Measurements from ENCODE around the gene MAPK1IP1L. TPM values are rescaled to one million over a fixed set of nuclear protein-coding genes. Genes with fewer than 3 reads are reported as not detected.
A peak's percentile ranks its signal among the peaks of the same experiment; 100 is the strongest.

Gene MAPK1IP1L
- total and polyA plus RNA-seq, 9 donors = 35.6 to 130 (median 75.6) TPM

DNA sequence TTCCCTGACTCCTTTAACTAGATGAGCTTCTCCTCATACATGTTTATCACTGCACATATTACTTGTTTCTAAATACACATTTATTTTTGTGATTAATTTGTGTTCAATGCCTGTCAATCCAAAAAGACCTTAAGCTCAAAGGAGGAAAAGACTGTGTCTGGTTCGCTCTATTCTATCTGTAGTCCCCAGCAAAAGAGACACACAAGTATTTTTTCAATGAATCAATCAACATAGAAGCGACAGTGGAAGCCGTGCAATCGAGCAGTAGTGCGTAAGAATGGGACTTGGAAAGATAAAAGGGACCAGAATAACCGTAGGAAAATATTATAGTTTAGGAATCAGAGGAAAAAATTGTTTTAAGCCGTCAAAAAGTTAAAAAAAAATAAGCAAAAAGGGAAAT is 25.5 kb upstream of the MAPK1IP1L start:
- peak overlapping the region; percentile 83 for H3K4me3 ChIP-seq
- H3K36me3 ChIP-seq = no peaks in the 10 kb centered on the region
- H3K27me3 ChIP-seq = no peaks in the 10 kb centered on the region
- TF ChIP-seq, protein P1, sequence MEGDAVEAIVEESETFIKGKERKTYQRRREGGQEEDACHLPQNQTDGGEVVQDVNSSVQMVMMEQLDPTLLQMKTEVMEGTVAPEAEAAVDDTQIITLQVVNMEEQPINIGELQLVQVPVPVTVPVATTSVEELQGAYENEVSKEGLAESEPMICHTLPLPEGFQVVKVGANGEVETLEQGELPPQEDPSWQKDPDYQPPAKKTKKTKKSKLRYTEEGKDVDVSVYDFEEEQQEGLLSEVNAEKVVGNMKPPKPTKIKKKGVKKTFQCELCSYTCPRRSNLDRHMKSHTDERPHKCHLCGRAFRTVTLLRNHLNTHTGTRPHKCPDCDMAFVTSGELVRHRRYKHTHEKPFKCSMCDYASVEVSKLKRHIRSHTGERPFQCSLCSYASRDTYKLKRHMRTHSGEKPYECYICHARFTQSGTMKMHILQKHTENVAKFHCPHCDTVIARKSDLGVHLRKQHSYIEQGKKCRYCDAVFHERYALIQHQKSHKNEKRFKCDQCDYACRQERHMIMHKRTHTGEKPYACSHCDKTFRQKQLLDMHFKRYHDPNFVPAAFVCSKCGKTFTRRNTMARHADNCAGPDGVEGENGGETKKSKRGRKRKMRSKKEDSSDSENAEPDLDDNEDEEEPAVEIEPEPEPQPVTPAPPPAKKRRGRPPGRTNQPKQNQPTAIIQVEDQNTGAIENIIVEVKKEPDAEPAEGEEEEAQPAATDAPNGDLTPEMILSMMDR (IDR thresholded peaks at IDR 0.05) = no peak
- TF ChIP-seq POLR2A (IDR thresholded peaks at IDR 0.05) = no peak
- 29 to 30% (median 29%) methylated on average over 7 of the region's 7 CpGs for WGBS, 3 donors
- no peak for DNase-seq
- intact Hi-C loops (cut with DNase I) = no loop called here
- H3K4me1 ChIP-seq (ENCODE audit: insufficient read depth) = peaks cover 3% of the 10 kb centered on the region
- H3K27ac ChIP-seq = no peak overlapping the region
- H3K9me3 ChIP-seq = no peaks in the 10 kb centered on the region

DNA sequence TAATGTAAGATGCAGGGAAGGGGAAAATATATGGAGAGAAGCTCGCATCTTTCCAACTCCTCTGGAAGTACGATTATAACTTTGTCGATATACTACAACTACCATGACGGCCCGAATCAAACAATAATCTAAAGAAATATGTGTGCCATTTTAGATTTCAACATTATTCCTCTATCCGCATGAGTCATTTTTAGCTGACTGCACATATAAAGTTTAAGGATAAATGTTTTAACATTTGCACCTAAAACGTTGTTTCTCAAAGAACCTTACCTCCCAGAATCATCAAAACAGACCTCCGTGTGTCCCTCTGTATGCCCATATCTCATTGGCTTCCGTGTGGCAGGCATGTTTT is 25.0 kb upstream of the MAPK1IP1L start:
- TF ChIP-seq EP300 (IDR thresholded peaks at IDR 0.05) = no peak
- TF ChIP-seq POLR2A (IDR thresholded peaks at IDR 0.05) = no peak
- TF ChIP-seq, protein P1 (IDR thresholded peaks at IDR 0.05) = no peak
- DNase-seq = no peak
- WGBS, 3 donors = 1 to 2% (median 1%) methylated on average over 9 of the region's 9 CpGs
- no peaks in the 10 kb centered on the region for H3K36me3 ChIP-seq
- H3K27ac ChIP-seq = peak overlapping the region in 1 of 2 donors; percentile 73
- intact Hi-C loops (cut with DNase I) = no loop called here
- H3K9me3 ChIP-seq = no peaks in the 10 kb centered on the region
- H3K27me3 ChIP-seq = no peaks in the 10 kb centered on the region
- H3K4me3 ChIP-seq = peak overlapping the region; percentile 83
- peaks cover 3% of the 10 kb centered on the region for H3K4me1 ChIP-seq (ENCODE audit: insufficient read depth)

DNA sequence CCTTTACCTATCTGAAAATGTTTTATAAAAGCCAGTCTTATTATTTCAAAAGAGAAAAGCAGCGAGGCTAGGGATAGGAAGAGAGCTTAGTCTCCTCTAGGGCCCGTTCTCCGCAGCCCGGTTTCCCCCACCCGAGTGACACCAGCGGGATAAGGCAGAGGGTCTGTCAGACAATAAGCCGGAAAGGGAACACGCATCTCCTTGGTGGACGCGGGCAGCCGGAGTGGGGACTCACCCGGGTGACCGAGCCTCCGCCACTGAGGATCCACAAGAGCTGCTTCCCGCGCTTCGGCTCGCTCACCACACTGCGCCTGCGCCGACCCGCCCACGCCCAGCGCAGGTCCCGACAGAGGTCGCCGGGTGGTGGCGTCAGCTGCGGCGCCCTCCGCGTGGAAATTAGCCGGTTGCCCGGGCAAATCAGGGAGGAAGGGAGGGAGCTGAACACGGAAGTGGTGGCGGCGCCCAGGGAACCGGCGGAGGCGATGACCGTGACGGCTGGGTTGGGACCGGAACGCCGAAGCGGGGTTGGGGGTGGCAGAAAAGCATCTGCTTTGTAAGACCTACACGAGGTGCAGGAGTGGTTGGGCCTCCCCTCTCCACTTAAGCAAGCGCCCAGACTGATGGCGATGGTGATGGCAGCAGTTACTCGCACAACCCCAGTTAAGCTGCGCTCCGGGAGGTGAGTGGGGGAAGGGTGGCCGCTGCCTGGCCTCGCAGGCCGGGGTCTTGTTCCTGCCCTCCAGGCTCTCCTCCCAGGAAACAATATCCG is 24.5 kb upstream of the MAPK1IP1L start, which contains the start of the genes SOCS4 and WDHD1:
SOCS4 (plus strand) TSS at position 444 of the 769 bp plus-strand sequence. CDS start 15,806 bp downstream, outside the sequence.
WDHD1 (minus strand) TSS at position 307 of the 769 bp plus-strand sequence. CDS start 312 bp downstream, outside the sequence.
- TF ChIP-seq, protein P1 (IDR thresholded peaks at IDR 0.05) = peak in 2 of 3 donors; percentile 14 to 31
- TF ChIP-seq POLR2A (IDR thresholded peaks at IDR 0.05) = peak; percentile 74
- no peak for TF ChIP-seq EP300 (IDR thresholded peaks at IDR 0.05)
- intact Hi-C loops (cut with DNase I) = no loop called here
- no peaks in the 10 kb centered on the region for H3K36me3 ChIP-seq
- peak within 1 kb of the TSS; percentile 83 for H3K4me3 ChIP-seq
- no peaks in the 10 kb centered on the region for H3K9me3 ChIP-seq
- peak within 1 kb of the TSS; percentile 2 to 73 for H3K27ac ChIP-seq
- DNase-seq = peak; percentile 90 to 96 (median 94)
- no peaks in the 10 kb centered on the region for H3K27me3 ChIP-seq
- peaks cover 3% of the 10 kb centered on the region for H3K4me1 ChIP-seq (ENCODE audit: insufficient read depth)
- WGBS, 3 donors = 0 to 1% (median 0%) methylated on average over 43 to 56 of the region's 56 CpGs

DNA sequence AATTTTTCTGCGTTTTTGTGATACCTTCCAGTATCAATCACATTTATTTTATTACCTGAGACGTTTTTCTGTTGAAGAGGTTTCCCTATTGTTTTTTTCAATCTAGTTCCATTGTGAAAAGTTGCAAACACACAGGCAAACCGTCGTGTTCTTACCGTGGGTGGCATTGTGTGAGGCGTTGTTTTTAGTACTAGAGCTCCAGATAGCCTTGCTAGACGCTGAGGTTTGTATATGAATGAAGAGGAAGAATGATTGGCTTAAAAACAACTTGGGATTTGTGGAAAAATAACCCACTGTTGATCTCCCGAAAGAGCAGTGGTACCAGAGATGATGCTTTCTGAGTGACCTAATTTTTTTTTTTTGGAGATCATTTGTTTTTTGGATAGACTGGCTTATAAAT is 23.4 kb upstream of the MAPK1IP1L start:
- Histone ChIP-seq H3K9me3 (no peaks in the 10 kb centered on the region), H3K36me3 (no peaks in the 10 kb centered on the region), H3K4me1 (ENCODE audit: insufficient read depth) (peaks cover 3% of the 10 kb centered on the region), H3K27ac (no peak overlapping the region), H3K4me3 (peak overlapping the region; percentile 83), H3K27me3 (no peaks in the 10 kb centered on the region)
- no peak for DNase-seq
- 2 to 3% (median 3%) methylated on average over 8 of the region's 8 CpGs for WGBS, 3 donors
- intact Hi-C loops (cut with DNase I) = no loop called here
- TF ChIP-seq, protein P1 (IDR thresholded peaks at IDR 0.05) = no peak
- TF ChIP-seq EP300 (IDR thresholded peaks at IDR 0.05) (no peak), POLR2A (IDR thresholded peaks at IDR 0.05) (no peak)
